HUDEP-2 (cell line): Measurements from ENCODE around the gene AP3B1.

Experiments used
- DNase-seq, 76 experiments: peaks; one replicate each; lab custom pipeline; 2025; ENCODE audit not compliant: unreplicated experiment in 76 of 76; lab: John Stamatoyannopoulos, UW

Gene AP3B1

GRCh38 chr5:78162253-78162862, 132.1 kb downstream of the AP3B1 start:
- peak in 29 of 76 experiments; percentile 1 to 53 (median 15) for DNase-seq

GRCh38 chr5:78157001-78157400, 137.5 kb downstream of the AP3B1 start:
- DNase-seq: no peak

GRCh38 chr5:78151594-78152271, 142.8 kb downstream of the AP3B1 start:
- DNase-seq: no peak

GRCh38 chr5:78137290-78137689, 157.2 kb downstream of the AP3B1 start:
- DNase-seq: no peak

GRCh38 chr5:78133423-78133822, 161.1 kb downstream of the AP3B1 start:
- DNase-seq: no peak

GRCh38 chr5:78132507-78132906, 162.0 kb downstream of the AP3B1 start:
- no peak for DNase-seq

GRCh38 chr5:78129597-78129996, 164.9 kb downstream of the AP3B1 start:
- DNase-seq: no peak

- no peak for DNase-seq
These were observed 166.6 kb downstream of the AP3B1 start for GRCh38 chr5:78127875-78128274.

GRCh38 chr5:78126536-78126935, 168.0 kb downstream of the AP3B1 start:
- DNase-seq: no peak

GRCh38 chr5:78116167-78116566, 178.3 kb downstream of the AP3B1 start:
- DNase-seq: no peak

GRCh38 chr5:78113689-78114264, 180.7 kb downstream of the AP3B1 start:
- DNase-seq: no peak

GRCh38 chr5:78112931-78113330, 181.6 kb downstream of the AP3B1 start:
- DNase-seq: no peak

- DNase-seq: no peak
These were observed 184.6 kb downstream of the AP3B1 start for GRCh38 chr5:78109891-78110324.

GRCh38 chr5:78108564-78108963, 185.9 kb downstream of the AP3B1 start:
- no peak for DNase-seq

- DNase-seq: no peak
These were observed 191.1 kb downstream of the AP3B1 start for GRCh38 chr5:78103232-78103918.

- DNase-seq: no peak
These were observed 192.0 kb downstream of the AP3B1 start for GRCh38 chr5:78102500-78102899.

GRCh38 chr5:78095125-78095524, 199.4 kb downstream of the AP3B1 start:
- DNase-seq: no peak

GRCh38 chr5:78090002-78090401, 204.5 kb downstream of the AP3B1 start:
- no peak for DNase-seq

- no peak for DNase-seq
These were observed 215.6 kb downstream of the AP3B1 start for GRCh38 chr5:78078858-78079257.

GRCh38 chr5:78077369-78078068, 217.0 kb downstream of the AP3B1 start:
- no peak for DNase-seq

- DNase-seq: peak in 2 of 76 experiments; percentile 3 to 12
These were observed 218.1 kb downstream of the AP3B1 start for GRCh38 chr5:78076351-78076750.
